AG04449 (cell line): Measurements from ENCODE around the gene ERN1.

ENCODE experiments used
- CTCF ChIA-PET: fragments of 350-600 bp; formaldehyde crosslinking; extraction: SDS; loops from one replicate; lab custom pipeline; 2021; ENCODE audit warnings: antibody characterized with exemption; lab: Yijun Ruan, JAX
- POLR2A ChIA-PET: fragments of 400-600, 350-600 bp; formaldehyde crosslinking; extraction: SDS; loops from one replicate; lab custom pipeline; 2020; ENCODE audit warnings: antibody characterized with exemption, inconsistent platforms; lab: Yijun Ruan, JAX
- DNase-seq: peaks from one replicate; pipeline ENCODE4 v3.0.0-alpha.2; 2010; ENCODE audit warnings: low read depth, low spot score
- H3K4me3 ChIP-seq: 2 replicates; pipeline ENCODE4 v1.5.1; 2011; ENCODE audit warnings: low read depth, mild to moderate bottlenecking, control low read depth, low read length
- TF ChIP-seq, protein P1 (sequence below): IDR thresholded peaks from one replicate; pipeline ENCODE4 v1.5.1; 2011; ENCODE audit warnings: mild to moderate bottlenecking, moderate library complexity, low read length, control low read depth, inconsistent platforms; ENCODE audit not compliant: insufficient read depth; ENCODE audit errors: missing control alignments

Gene ERN1

DNA sequence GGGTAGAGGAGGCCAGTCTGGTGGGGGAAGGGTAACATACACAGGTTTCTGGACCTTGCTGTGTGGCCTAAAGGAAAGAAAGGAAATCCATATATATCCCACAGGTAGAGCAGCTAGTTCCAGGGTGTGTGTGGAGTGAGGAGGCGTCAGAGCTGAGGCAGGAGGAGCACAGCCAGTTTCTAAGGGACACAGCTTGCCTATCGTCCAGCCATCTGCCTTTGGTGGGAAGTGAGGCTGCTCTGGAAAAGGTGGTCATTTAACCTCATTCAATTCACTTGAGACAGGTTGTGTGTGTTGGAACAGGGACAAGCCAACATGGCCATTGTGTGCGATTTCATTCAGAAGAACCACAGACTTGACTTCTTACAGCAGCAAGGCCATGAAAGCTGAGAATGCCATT lies 36.9 kb upstream of the ERN1 start:
- ChIA-PET POLR2A (interaction anchor here (0.9 to 1.0 kb wide), 2 partner anchors 18 to 21 kb away, joined by 3 to 4 read pairs; no protein-coding TSS in a partner anchor), CTCF (interaction anchor here (0.6 to 1.1 kb wide), 2 partner anchors 83 to 138 kb away, joined by 3 read pairs; no protein-coding TSS in a partner anchor)
- TF ChIP-seq, protein P1, sequence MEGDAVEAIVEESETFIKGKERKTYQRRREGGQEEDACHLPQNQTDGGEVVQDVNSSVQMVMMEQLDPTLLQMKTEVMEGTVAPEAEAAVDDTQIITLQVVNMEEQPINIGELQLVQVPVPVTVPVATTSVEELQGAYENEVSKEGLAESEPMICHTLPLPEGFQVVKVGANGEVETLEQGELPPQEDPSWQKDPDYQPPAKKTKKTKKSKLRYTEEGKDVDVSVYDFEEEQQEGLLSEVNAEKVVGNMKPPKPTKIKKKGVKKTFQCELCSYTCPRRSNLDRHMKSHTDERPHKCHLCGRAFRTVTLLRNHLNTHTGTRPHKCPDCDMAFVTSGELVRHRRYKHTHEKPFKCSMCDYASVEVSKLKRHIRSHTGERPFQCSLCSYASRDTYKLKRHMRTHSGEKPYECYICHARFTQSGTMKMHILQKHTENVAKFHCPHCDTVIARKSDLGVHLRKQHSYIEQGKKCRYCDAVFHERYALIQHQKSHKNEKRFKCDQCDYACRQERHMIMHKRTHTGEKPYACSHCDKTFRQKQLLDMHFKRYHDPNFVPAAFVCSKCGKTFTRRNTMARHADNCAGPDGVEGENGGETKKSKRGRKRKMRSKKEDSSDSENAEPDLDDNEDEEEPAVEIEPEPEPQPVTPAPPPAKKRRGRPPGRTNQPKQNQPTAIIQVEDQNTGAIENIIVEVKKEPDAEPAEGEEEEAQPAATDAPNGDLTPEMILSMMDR, result no peak
- H3K4me3 ChIP-seq, result no peak overlapping the region
- DNase-seq, result no peak

DNA sequence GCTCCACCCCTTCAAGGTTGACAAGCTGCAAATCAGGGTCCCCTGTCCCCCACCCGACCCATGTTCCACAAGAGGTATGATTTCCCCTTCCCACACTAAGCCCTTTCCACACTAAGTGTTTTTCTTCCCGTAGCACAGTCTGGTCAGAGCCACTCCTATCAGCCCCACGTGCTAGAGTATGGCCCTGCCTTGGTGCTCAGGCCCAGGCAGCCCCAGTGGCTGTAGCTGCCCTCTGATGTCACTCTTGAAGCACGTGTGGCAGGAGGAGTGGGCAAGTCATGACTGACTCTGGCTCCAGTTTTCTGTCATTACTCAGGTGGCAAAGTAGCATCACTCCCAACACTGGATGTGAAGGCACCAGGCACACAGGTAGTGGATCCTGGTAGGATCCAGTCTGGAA lies 35.4 kb upstream of the ERN1 start:
- ChIA-PET POLR2A (interaction anchor here (0.7 kb wide), 1 partner anchor 116 kb away, joined by 3 read pairs; no protein-coding TSS in a partner anchor), CTCF (interaction anchor here (0.9 to 1.4 kb wide), 2 partner anchors 15 to 116 kb away, joined by 4 to 6 read pairs; no protein-coding TSS in a partner anchor)
- no peak for DNase-seq
- TF ChIP-seq, protein P1, result no peak
- no peak overlapping the region for H3K4me3 ChIP-seq

DNA sequence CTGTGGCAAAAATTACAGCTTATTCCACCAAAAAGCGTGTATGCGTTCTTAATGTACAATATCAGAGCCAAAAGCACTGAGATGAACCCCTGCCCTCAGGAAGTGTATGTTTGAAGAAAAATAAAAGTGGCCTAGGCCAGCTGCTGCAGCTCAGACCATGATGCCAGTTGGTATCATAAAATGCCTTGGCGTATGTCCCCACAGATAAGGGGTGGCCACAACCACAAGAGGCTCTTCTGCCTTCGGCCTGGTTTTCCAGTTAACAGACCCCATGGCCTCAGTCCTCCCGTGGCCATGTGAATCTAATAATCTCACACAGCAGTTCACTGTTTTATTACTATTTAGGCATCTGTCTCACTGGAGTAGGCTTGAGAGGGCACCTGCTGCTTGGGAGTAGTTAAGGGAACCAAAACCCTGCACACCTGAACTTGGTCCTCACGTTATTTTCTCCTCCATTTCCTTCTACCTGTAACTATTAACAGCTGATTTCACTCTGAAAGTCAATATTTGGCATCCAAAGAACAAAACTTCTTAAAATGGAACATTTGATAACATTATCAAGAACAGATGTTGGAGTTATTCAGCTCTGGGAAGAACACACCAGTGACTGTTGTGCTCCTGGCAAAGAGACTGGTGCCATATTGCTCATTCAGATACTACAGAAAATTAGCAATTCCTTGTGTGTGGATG lies 34.8 kb upstream of the ERN1 start:
- TF ChIP-seq, protein P1, result no peak
- POLR2A ChIA-PET, result interaction anchor here (0.7 kb wide), 1 partner anchor 117 kb away, joined by 3 read pairs; no protein-coding TSS in a partner anchor

DNA sequence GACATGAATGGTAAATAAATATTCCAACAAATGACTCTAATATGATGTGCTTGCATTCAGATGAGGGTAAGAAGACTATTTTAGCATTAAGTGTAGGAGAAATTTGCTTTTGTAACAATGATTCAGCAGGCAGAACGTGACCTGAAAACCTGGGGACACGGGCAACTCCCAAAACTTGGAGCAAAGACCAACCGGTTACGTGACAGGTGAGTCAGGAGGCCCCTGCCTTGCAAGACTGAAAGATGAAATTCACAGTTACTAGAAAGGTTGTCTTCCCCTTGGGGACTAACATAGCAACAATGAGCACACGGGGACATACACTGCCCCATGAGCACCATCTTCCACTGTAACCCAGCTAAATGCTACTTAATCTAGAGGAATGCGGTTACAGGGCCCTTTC lies 33.5 kb upstream of the ERN1 start:
- POLR2A ChIA-PET, result no interaction called here
- no peak for DNase-seq
- no peak overlapping the region for H3K4me3 ChIP-seq
- CTCF ChIA-PET, result interaction anchor here (1.1 kb wide), 1 partner anchor 118 kb away, joined by 3 read pairs; no protein-coding TSS in a partner anchor
- TF ChIP-seq, protein P1, result no peak

More for the DNA sequence above, 34.8 kb upstream of the ERN1 start:
- DNase-seq, result no peak
- CTCF ChIA-PET, result interaction anchor here (0.9 to 1.4 kb wide), 2 partner anchors 15 to 117 kb away, joined by 4 to 6 read pairs; no protein-coding TSS in a partner anchor
- no peak overlapping the region for H3K4me3 ChIP-seq

DNA sequence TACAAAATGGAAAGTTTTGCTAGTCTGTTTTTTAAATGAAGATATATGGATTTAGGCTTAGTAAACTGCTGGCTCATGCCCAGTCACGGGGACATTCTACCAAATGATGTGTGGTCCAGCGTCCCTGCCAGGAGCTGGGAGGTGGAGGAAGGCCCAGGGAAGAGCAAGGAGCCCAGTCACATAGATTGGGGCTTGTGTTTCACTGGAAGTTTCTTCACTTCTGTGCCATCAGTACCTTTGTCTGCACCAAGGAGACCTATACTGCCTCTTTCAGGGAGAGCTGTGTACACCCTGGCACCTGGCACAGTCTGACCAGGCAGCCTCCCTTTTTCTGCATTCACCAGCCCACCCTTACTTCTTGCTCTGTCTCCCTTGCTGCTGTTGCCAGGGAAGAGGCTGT lies 32.6 kb upstream of the ERN1 start:
- no peak for DNase-seq
- no peak overlapping the region for H3K4me3 ChIP-seq
- TF ChIP-seq, protein P1, result no peak
- ChIA-PET POLR2A (no interaction called here), CTCF (interaction anchor here (0.8 to 1.1 kb wide), 2 partner anchors 8 to 119 kb away, joined by 3 read pairs; no protein-coding TSS in a partner anchor)

DNA sequence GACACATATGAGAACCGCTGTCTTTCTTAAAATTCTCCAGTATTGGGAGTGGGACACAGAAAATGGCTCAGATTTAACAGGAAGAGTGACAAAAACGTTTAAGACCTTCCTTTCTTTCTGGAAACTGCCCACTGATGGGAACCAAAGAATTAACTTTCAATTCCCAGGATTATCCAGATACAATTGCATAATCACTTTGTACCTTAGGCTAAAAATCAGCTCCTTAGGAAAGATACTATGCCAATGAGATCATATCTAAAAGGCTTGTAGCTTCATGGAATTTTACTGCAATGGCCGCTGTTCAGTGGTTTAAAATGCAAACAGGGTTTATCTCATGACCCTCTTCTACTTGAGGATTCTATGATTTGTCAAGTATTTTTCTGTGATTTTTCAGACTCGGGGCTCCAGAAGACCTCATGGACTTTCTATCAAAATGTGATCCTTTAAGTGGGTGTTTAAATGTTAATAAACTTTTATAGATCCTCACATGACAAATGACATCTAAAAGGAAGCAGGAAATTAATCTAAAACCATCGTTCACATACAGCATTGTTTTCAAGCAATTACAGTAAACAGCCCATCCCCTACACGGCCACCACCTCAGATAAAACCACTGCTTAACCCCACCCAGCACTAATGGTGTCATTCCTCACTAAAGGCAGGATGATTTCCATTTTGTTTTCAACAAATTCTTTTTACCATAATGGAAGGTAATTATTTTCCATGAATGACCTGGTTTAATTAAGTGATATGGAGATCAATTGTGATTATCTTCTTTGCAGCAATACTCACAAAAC lies 31.6 kb upstream of the ERN1 start:
- POLR2A ChIA-PET, result no interaction called here

More for the DNA sequence above, 31.6 kb upstream of the ERN1 start:
- TF ChIP-seq, protein P1, result no peak
- no peak for DNase-seq
- H3K4me3 ChIP-seq, result no peak overlapping the region
- CTCF ChIA-PET, result interaction anchor here (1.6 to 1.7 kb wide), 2 partner anchors 12 to 28 kb away, joined by 4 to 5 read pairs; no protein-coding TSS in a partner anchor
